OCI-LY1 (cell line): ENCODE measurements around the gene ENOX2.

ENCODE experiments used
- EZH2 ChIP-seq: fragments of 200-600 bp; sonication (generic), shearing (Covaris generic); IDR thresholded peaks from 2 replicates; pipeline ENCODE4 v1.8.0; 2017; ENCODE audit warnings: borderline replicate concordance, mixed run types, mild to moderate bottlenecking, antibody characterized with exemption, low read length, moderate library complexity, mixed read lengths
- TF ChIP-seq, protein P1 (sequence below): fragments of 200-600 bp; sonication (generic), shearing (Covaris generic); IDR thresholded peaks from 2 replicates; pipeline ENCODE4 v1.5.1; 2017; ENCODE audit warnings: mild to moderate bottlenecking, antibody characterized with exemption, low read length, moderate library complexity, mixed read lengths

DNA sequence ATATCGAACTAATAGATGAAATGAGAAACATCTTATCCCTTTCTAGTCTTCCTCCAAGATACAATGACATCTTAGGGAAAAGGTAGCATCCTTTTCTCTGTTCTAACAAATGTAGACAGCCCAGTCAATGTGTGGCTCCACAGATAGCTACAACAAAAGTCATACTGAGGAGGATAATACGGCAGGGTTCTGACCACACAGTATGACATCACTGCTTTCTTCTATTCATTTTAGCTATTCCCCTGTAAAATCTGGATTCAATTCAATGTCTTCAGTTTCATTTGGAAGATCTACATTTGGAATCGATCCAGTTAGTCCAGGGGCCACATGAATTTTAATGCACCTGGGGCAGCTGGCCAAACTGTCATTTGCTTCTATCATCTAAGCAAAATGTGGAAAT is 51.4 kb downstream of the ENOX2 start:
- TF ChIP-seq, protein P1, sequence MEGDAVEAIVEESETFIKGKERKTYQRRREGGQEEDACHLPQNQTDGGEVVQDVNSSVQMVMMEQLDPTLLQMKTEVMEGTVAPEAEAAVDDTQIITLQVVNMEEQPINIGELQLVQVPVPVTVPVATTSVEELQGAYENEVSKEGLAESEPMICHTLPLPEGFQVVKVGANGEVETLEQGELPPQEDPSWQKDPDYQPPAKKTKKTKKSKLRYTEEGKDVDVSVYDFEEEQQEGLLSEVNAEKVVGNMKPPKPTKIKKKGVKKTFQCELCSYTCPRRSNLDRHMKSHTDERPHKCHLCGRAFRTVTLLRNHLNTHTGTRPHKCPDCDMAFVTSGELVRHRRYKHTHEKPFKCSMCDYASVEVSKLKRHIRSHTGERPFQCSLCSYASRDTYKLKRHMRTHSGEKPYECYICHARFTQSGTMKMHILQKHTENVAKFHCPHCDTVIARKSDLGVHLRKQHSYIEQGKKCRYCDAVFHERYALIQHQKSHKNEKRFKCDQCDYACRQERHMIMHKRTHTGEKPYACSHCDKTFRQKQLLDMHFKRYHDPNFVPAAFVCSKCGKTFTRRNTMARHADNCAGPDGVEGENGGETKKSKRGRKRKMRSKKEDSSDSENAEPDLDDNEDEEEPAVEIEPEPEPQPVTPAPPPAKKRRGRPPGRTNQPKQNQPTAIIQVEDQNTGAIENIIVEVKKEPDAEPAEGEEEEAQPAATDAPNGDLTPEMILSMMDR, result no peak
- no peak for TF ChIP-seq EZH2
